Activated naive CD4-positive, alpha-beta T cell treated with anti-CD3 and anti-CD28 coated beads, Interleukin-2, amount 50 U/mL, for 72 hours (primary cell): ENCODE results near the gene CNTNAP4. TPM values are rescaled to one million over a fixed set of nuclear protein-coding genes. Genes with fewer than 3 reads are reported as not detected.

ENCODE experiments used
- ATAC-seq, 2 donors: fragments of 150-1000 bp; cut with Tn5 transposase; 2 replicates each; pipeline ENCODE4 v1.10.0; 2021; ENCODE audit warnings: mild to moderate bottlenecking in 2 of 2, moderate library complexity in 2 of 2
- DNase-seq, 2 donors: peaks; one replicate each; pipeline ENCODE4 v3.0.0; 2021 to 2022; ENCODE audit warnings: low spot score in 2 of 2
- H3K27ac Mint-ChIP-seq, 2 donors: one replicate each; pipeline ENCODE4 v1.8.0; 2022; ENCODE audit warnings: mild to moderate bottlenecking in 2 of 2, mixed read lengths in 2 of 2
- H3K36me3 Mint-ChIP-seq, 2 donors: one replicate each; pipeline ENCODE4 v1.8.0; 2022; ENCODE audit warnings: mixed read lengths in 2 of 2
- H3K9me3 Mint-ChIP-seq, 2 donors: one replicate each; pipeline ENCODE4 v1.8.0; 2022; ENCODE audit warnings: mixed read lengths in 2 of 2
- total RNA-seq, 2 donors: library from RNA; stranded (reverse); gene quantifications; one replicate each; pipeline ENCODE4 v1.2.3, GENCODE V29; 2022

Gene CNTNAP4
- total RNA-seq, 2 donors from 2014 or later: not detected

- H3K9me3 Mint-ChIP-seq: peaks cover 7 to 8% of the 10 kb centered on the region in 2 donors
- no peaks in the 10 kb centered on the region for H3K36me3 Mint-ChIP-seq
- H3K27ac Mint-ChIP-seq: no peak overlapping the region
- ATAC-seq (no peak), DNase-seq (no peak)
Measured at GRCh38 chr16:76360404-76360803, 83.2 kb downstream of the CNTNAP4 start.

- DNase-seq (no peak), ATAC-seq (no peak)
- H3K36me3 Mint-ChIP-seq: no peaks in the 10 kb centered on the region
- H3K27ac Mint-ChIP-seq: no peak overlapping the region
- H3K9me3 Mint-ChIP-seq: peaks cover 3 to 8% of the 10 kb centered on the region in 2 donors
Measured at GRCh38 chr16:76370344-76370743, 93.1 kb downstream of the CNTNAP4 start.

- DNase-seq: no peak
- Mint-ChIP-seq H3K27ac (no peak overlapping the region), H3K9me3 (peaks cover 7 to 13% of the 10 kb centered on the region in 2 donors), H3K36me3 (no peaks in the 10 kb centered on the region)
- no peak for ATAC-seq
Measured at GRCh38 chr16:76371441-76371840, 94.2 kb downstream of the CNTNAP4 start.

- peaks cover 10 to 20% of the 10 kb centered on the region in 2 donors for H3K9me3 Mint-ChIP-seq
- no peak overlapping the region for H3K27ac Mint-ChIP-seq
- H3K36me3 Mint-ChIP-seq: no peaks in the 10 kb centered on the region
- ATAC-seq (no peak), DNase-seq (no peak)
Measured at GRCh38 chr16:76373998-76374397, 96.8 kb downstream of the CNTNAP4 start.

GRCh38 chr16:76376988-76377387 lies 99.8 kb downstream of the CNTNAP4 start:
- Mint-ChIP-seq H3K9me3 (peaks cover 7 to 17% of the 10 kb centered on the region in 2 donors), H3K36me3 (no peaks in the 10 kb centered on the region), H3K27ac (no peak overlapping the region)
- ATAC-seq: no peak
- DNase-seq: no peak

GRCh38 chr16:76378020-76378419 lies 100.8 kb downstream of the CNTNAP4 start:
- Mint-ChIP-seq H3K27ac (no peak overlapping the region), H3K9me3 (peaks cover 7 to 17% of the 10 kb centered on the region in 2 donors), H3K36me3 (no peaks in the 10 kb centered on the region)
- ATAC-seq: no peak
- DNase-seq: no peak

GRCh38 chr16:76381096-76381495 lies 103.9 kb downstream of the CNTNAP4 start:
- Mint-ChIP-seq H3K9me3 (peaks cover 4 to 11% of the 10 kb centered on the region in 2 donors), H3K36me3 (no peaks in the 10 kb centered on the region), H3K27ac (no peak overlapping the region)
- ATAC-seq (no peak), DNase-seq (no peak)

GRCh38 chr16:76385601-76386230 lies 108.5 kb downstream of the CNTNAP4 start:
- no peak for DNase-seq
- no peak for ATAC-seq
- Mint-ChIP-seq H3K27ac (no peak overlapping the region), H3K36me3 (no peaks in the 10 kb centered on the region), H3K9me3 (no peaks in the 10 kb centered on the region)

GRCh38 chr16:76386784-76387183 lies 109.6 kb downstream of the CNTNAP4 start:
- DNase-seq (no peak), ATAC-seq (no peak)
- Mint-ChIP-seq H3K27ac (no peak overlapping the region), H3K9me3 (no peaks in the 10 kb centered on the region), H3K36me3 (no peaks in the 10 kb centered on the region)

- H3K27ac Mint-ChIP-seq: no peak overlapping the region
Measured at GRCh38 chr16:76387994-76388393, 110.8 kb downstream of the CNTNAP4 start.

GRCh38 chr16:76389126-76389525 lies 111.9 kb downstream of the CNTNAP4 start:
- DNase-seq (no peak), ATAC-seq (no peak)
- Mint-ChIP-seq H3K36me3 (no peaks in the 10 kb centered on the region), H3K27ac (no peak overlapping the region), H3K9me3 (peaks cover 0 to 3% of the 10 kb centered on the region in 2 donors)

More at GRCh38 chr16:76387994-76388393, 110.8 kb downstream of the CNTNAP4 start:
- no peak for ATAC-seq
- no peak for DNase-seq
- Mint-ChIP-seq H3K9me3 (no peaks in the 10 kb centered on the region), H3K36me3 (no peaks in the 10 kb centered on the region)

GRCh38 chr16:76390476-76390875 lies 113.3 kb downstream of the CNTNAP4 start:
- ATAC-seq: no peak
- Mint-ChIP-seq H3K27ac (no peak overlapping the region), H3K9me3 (peaks cover 0 to 3% of the 10 kb centered on the region in 2 donors), H3K36me3 (no peaks in the 10 kb centered on the region)
- no peak for DNase-seq

GRCh38 chr16:76396977-76397376 lies 119.8 kb downstream of the CNTNAP4 start:
- H3K27ac Mint-ChIP-seq: no peak overlapping the region
- H3K36me3 Mint-ChIP-seq: no peaks in the 10 kb centered on the region
- DNase-seq: no peak
- peaks cover 5 to 18% of the 10 kb centered on the region in 2 donors for H3K9me3 Mint-ChIP-seq
- ATAC-seq: no peak

GRCh38 chr16:76409706-76410105 lies 132.5 kb downstream of the CNTNAP4 start:
- Mint-ChIP-seq H3K27ac (no peak overlapping the region), H3K36me3 (no peaks in the 10 kb centered on the region), H3K9me3 (no peaks in the 10 kb centered on the region)
- no peak for DNase-seq
- no peak for ATAC-seq

GRCh38 chr16:76421571-76421970 lies 144.4 kb downstream of the CNTNAP4 start:
- ATAC-seq (no peak), DNase-seq (no peak)
- Mint-ChIP-seq H3K27ac (no peak overlapping the region), H3K9me3 (peaks cover 7% of the 10 kb centered on the region in 2 donors), H3K36me3 (no peaks in the 10 kb centered on the region)

- DNase-seq (no peak), ATAC-seq (no peak)
- H3K36me3 Mint-ChIP-seq: no peaks in the 10 kb centered on the region
Measured at GRCh38 chr16:76428858-76429257, 151.7 kb downstream of the CNTNAP4 start.

GRCh38 chr16:76441391-76441790 lies 164.2 kb downstream of the CNTNAP4 start:
- Mint-ChIP-seq H3K36me3 (no peaks in the 10 kb centered on the region), H3K27ac (no peak overlapping the region), H3K9me3 (peaks cover 0 to 5% of the 10 kb centered on the region in 2 donors)
- DNase-seq (no peak), ATAC-seq (no peak)

More at GRCh38 chr16:76428858-76429257, 151.7 kb downstream of the CNTNAP4 start:
- peaks cover 4 to 12% of the 10 kb centered on the region in 2 donors for H3K9me3 Mint-ChIP-seq
- no peak overlapping the region for H3K27ac Mint-ChIP-seq

GRCh38 chr16:76441876-76442275 lies 164.7 kb downstream of the CNTNAP4 start:
- DNase-seq (no peak), ATAC-seq (no peak)
- Mint-ChIP-seq H3K36me3 (no peaks in the 10 kb centered on the region), H3K9me3 (peaks cover 0 to 7% of the 10 kb centered on the region in 2 donors), H3K27ac (no peak overlapping the region)
